ENCODE results near the gene SH3PXD2B. TPM values are rescaled to one million over a fixed set of nuclear protein-coding genes. Genes with fewer than 3 reads are reported as not detected.

The SH3PXD2B gene
- total and polyA plus RNA-seq, 2 of the 13 experiments (the other 11 are each of a cell fraction or from before 2014, with no cell fraction given) = 3.4 to 4.6 TPM

DNA sequence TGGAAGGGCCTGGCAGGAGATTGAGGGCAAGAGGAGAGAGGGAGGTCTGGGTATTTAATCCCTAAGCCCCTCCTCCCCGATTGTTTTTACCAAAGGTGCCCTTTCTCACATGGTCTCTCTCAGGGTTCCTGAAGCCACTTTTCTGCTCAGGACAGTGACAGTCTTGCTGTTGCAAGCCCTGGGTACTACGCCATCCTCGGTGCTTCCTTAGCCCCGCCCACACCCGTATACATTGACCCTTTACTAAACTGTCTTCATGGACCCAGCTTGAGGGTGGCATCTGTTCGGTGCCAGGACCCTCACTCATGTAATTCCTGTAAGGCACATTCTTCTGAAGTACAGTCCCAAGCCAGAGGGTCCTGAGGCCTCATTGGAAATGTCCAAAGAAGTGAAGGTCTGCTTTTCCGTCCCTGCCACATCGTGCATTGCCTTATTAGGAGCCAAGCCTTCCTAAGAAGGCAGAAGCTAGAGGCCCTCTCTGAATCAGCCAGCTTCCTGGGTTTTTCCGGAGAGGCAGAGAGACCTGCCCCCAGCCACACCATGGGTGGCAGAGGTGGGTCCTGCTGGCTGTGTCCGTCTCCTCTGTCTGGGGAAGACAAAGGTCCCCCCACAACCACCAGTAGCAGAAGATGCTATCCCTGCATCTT is 1.9 kb upstream of the SH3PXD2B start (continued):
- no peak for TF ChIP-seq ARID5B (CRISPR knock-in tag; IDR thresholded peaks at IDR 0.05)
- no peak for TF ChIP-seq SP5 (CRISPR knock-in tag; IDR thresholded peaks at IDR 0.05; ENCODE audit: borderline replicate concordance, low read depth)
- no peak for TF ChIP-seq ZNF44 (CRISPR knock-in tag; IDR thresholded peaks at IDR 0.05)
- no peak for TF ChIP-seq ZKSCAN8 (CRISPR knock-in tag; IDR thresholded peaks at IDR 0.05; ENCODE audit: borderline replicate concordance)

DNA sequence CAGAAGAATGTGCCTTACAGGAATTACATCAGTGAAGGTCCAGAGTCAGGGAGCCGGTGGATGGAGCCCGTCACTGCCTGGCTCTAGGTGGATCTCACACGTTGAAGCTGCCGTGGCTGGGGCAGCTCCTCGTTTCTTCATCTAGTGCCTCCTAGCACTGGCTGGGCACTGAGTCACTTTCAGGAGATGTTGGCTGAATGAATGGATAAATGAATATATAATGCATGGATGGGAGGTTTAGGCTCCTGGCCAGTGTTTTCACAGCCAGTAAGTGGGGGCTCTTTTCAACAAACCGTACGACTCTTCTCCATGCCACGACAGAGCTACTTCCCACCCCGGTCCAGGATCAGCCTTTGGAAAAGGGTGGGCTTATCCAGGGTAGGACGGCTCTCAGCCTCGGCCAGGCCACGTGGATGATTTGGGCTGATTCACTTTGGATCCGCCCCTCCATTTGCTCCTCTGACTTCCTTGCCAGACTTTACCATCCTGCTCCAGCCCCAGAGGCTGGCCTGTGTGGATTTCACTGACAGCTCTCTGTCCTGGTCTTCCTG is 1.3 kb upstream of the SH3PXD2B start:
- ATAC-seq = peak; percentile 9; the same call in 1 of the 3 replicates
- H2AFZ ChIP-seq (ENCODE audit: low read length) = peak overlapping the region; percentile 3
- CTCF ChIA-PET (ENCODE audit: low intra/inter-chr PET ratio, low total read pairs) = no interaction called here
- TF ChIP-seq ZNF367 (CRISPR knock-in tag; IDR thresholded peaks at IDR 0.05; ENCODE audit: borderline replicate concordance) (no peak), REPIN1 (CRISPR knock-in tag; IDR thresholded peaks at IDR 0.05; ENCODE audit: borderline replicate concordance, low read depth) (no peak), XBP1 (CRISPR knock-in tag; IDR thresholded peaks at IDR 0.05) (no peak), ZNF776 (CRISPR knock-in tag; IDR thresholded peaks at IDR 0.05) (no peak), KAT8 (CRISPR knock-in tag; IDR thresholded peaks at IDR 0.05) (no peak)
- TF ChIP-seq, protein P1, sequence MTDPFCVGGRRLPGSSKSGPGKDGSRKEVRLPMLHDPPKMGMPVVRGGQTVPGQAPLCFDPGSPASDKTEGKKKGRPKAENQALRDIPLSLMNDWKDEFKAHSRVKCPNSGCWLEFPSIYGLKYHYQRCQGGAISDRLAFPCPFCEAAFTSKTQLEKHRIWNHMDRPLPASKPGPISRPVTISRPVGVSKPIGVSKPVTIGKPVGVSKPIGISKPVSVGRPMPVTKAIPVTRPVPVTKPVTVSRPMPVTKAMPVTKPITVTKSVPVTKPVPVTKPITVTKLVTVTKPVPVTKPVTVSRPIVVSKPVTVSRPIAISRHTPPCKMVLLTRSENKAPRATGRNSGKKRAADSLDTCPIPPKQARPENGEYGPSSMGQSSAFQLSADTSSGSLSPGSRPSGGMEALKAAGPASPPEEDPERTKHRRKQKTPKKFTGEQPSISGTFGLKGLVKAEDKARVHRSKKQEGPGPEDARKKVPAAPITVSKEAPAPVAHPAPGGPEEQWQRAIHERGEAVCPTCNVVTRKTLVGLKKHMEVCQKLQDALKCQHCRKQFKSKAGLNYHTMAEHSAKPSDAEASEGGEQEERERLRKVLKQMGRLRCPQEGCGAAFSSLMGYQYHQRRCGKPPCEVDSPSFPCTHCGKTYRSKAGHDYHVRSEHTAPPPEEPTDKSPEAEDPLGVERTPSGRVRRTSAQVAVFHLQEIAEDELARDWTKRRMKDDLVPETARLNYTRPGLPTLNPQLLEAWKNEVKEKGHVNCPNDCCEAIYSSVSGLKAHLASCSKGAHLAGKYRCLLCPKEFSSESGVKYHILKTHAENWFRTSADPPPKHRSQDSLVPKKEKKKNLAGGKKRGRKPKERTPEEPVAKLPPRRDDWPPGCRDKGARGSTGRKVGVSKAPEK (CRISPR knock-in tag; IDR thresholded peaks at IDR 0.05; ENCODE audit: borderline replicate concordance) = no peak
- TF ChIP-seq, protein P2, sequence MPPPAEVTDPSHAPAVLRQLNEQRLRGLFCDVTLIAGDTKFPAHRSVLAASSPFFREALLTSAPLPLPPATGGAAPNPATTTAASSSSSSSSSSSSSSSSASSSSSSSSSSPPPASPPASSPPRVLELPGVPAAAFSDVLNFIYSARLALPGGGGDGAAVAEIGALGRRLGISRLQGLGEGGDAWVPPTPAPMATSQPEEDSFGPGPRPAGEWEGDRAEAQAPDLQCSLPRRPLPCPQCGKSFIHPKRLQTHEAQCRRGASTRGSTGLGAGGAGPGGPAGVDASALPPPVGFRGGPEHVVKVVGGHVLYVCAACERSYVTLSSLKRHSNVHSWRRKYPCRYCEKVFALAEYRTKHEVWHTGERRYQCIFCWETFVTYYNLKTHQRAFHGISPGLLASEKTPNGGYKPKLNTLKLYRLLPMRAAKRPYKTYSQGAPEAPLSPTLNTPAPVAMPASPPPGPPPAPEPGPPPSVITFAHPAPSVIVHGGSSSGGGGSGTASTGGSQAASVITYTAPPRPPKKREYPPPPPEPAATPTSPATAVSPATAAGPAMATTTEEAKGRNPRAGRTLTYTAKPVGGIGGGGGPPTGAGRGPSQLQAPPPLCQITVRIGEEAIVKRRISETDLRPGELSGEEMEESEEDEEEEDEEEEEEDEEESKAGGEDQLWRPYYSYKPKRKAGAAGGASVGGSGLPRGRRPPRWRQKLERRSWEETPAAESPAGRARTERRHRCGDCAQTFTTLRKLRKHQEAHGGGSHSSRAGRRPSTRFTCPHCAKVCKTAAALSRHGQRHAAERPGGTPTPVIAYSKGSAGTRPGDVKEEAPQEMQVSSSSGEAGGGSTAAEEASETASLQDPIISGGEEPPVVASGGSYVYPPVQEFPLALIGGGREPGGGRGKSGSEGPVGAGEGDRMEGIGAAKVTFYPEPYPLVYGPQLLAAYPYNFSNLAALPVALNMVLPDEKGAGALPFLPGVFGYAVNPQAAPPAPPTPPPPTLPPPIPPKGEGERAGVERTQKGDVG (CRISPR knock-in tag; IDR thresholded peaks at IDR 0.05; ENCODE audit: borderline replicate concordance) = no peak

More for the DNA sequence above, 1.3 kb upstream of the SH3PXD2B start:
- Histone ChIP-seq H3K27me3 (ENCODE audit: control insufficient read depth in 1 of 2, insufficient read depth in 2 of 2, low read length in 2 of 2) (peaks cover 0 to 2% of the 10 kb centered on the region in 2 experiments; a peak in 2 of 5 replicates), H3K9me3 (ENCODE audit: low read length) (no peaks in the 10 kb centered on the region), H3K4me1 (ENCODE audit: insufficient read depth, low read length) (peaks cover 57% of the 10 kb centered on the region), H4K20me1 (ENCODE audit: insufficient read depth, low read length) (peaks cover 8% of the 10 kb centered on the region), H3K4me3 (replicated peaks in 1 of 3; ENCODE audit: insufficient read depth in 1 of 3, low read depth in 2 of 3, low read length in 3 of 3) (peak overlapping the region in 1 of 3 experiments; percentile 13; a peak in 1 of 6 replicates), H3K9ac (ENCODE audit: insufficient read depth, low read depth, low read length) (no peak overlapping the region), H3K36me3 (replicated peaks in 1 of 2; ENCODE audit: control insufficient read depth in 1 of 2, insufficient read depth in 2 of 2, low read length in 2 of 2) (no peaks in the 10 kb centered on the region), H3K79me2 (ENCODE audit: insufficient read depth, low read length) (peaks cover 2% of the 10 kb centered on the region), H3K4me2 (ENCODE audit: low read depth, low read length) (peak overlapping the region; percentile 77), H3K27ac (ENCODE audit: extremely low read length, insufficient read depth, low read length) (no peak overlapping the region)
- WGBS (ENCODE audit: low lambda C conversion rate) = 46% methylated on average over 13 of the region's 13 CpGs
- FAIRE-seq (no peak), DNase-seq (ENCODE audit: low spot score) (no peak)
- intact Hi-C loops (cut with micrococcal nuclease; ENCODE audit: unreplicated experiment) (no loop called here), in situ Hi-C loops (cut with HindIII; ENCODE audit: extremely low pct_ligation_motif_present, low pct_unique_long_range_greater_than_20kb) (no loop called here)
- BruUV-seq (replicated peaks) = no TSS peak
- POLR2A ChIA-PET = no interaction called here
